ENCODE results near the gene IRX4.

- TF ChIP-seq FOXM1 (IDR thresholded peaks at IDR 0.05; ENCODE audit: borderline replicate concordance): no peak
- TF ChIP-seq SUZ12 (IDR thresholded peaks at IDR 0.05): no peak
- no peak for TF ChIP-seq SP1 (IDR thresholded peaks at IDR 0.05)
These were observed 24.3 kb downstream of the IRX4 start for GRCh38 chr5:1858436-1858835.
